K562 treated with DMSO at 1 percent for 48 hours (cell line): ENCODE results near the gene TUBG2. TPM values are rescaled to one million over a fixed set of nuclear protein-coding genes. Genes with fewer than 3 reads are reported as not detected.

Source experiments
- total RNA-seq: library from RNA; unstranded; fragments of 300-600 nt; gene quantifications from 2 replicates; pipeline ENCODE4 v1.2.3, GENCODE V29; 2022; ENCODE audit warnings: low replicate concordance; ENCODE audit errors: extremely low read depth

The TUBG2 gene
- not detected in 2 replicates for total RNA-seq

DNA sequence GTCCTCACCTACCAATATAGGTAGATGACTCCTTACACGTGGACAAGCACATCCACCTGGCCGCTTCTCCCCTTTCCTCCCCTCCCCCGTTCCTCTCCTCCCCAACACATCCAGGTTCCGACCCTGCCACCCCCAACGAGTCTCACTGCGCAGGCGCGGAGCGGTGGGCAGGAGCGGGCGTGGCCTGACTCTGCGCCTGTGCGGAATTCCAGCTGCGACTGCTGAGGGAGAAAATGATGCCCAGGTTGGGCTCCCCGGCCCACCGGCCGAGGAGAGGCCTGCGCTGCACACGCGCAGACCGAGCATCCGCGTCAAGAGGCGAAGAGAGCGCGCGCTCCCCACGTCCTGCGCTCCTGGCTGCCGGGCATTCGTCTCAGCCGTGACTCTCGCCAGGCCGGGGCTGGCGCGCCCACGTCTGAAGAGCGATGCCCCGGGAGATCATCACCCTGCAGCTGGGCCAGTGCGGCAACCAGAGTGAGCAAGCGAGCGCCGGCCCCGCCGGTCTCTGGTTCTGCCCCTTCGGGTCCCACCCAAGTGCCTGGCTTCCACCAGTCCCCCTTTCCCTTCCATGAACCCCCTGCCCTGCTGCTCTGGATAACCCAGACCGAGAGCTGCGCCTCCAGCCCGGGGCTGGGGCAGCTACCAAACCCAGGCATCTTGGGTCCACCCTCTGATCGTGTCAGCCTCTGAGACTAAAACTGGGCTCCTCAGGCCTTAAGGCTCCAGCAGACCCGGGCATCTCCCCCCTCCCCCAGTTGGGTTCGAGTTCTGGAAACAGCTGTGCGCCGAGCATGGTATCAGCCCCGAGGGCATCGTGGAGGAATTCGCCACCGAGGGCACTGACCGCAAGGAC is at the start of gene TUBG2:
TSS of gene TUBG2 (plus strand) at position 206 of the 853 bp plus-strand sequence. CDS start at position 426, 220 bp downstream.

DNA sequence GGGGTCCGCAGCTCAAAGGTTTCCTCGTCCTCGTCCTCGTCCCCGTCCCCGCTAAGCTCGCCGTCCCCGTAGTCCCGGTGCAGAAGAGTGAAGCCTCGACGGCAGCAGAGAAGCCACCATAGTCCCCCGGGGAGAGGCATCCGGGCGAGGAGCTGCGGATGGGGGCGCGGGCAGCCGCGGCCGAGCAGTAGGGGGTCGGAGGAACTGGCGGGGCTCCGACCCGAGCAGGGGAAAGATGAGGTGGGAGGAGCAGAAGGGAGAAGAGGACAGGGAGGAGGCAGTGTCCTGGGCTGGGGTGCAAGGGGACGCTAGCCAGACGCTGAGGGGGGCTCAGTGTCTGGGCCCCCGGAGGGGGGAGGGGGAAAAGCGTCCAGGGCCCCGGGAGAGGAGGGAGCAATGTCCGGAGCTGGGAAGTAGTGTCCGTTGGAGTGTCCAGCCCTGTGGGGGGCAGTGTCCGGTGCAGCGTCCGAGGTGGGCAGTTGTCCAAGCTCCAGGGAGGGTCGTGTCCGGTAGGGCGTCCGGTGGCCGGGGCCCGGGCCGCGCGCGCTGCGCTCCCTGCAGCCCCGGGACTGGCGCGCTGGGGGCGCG is 17.4 kb downstream of the TUBG2 start, which contains the start of gene PLEKHH3:
TSS of gene PLEKHH3 (minus strand) at position 571 of the 588 bp plus-strand sequence. CDS start at position 140, 431 bp downstream.

DNA sequence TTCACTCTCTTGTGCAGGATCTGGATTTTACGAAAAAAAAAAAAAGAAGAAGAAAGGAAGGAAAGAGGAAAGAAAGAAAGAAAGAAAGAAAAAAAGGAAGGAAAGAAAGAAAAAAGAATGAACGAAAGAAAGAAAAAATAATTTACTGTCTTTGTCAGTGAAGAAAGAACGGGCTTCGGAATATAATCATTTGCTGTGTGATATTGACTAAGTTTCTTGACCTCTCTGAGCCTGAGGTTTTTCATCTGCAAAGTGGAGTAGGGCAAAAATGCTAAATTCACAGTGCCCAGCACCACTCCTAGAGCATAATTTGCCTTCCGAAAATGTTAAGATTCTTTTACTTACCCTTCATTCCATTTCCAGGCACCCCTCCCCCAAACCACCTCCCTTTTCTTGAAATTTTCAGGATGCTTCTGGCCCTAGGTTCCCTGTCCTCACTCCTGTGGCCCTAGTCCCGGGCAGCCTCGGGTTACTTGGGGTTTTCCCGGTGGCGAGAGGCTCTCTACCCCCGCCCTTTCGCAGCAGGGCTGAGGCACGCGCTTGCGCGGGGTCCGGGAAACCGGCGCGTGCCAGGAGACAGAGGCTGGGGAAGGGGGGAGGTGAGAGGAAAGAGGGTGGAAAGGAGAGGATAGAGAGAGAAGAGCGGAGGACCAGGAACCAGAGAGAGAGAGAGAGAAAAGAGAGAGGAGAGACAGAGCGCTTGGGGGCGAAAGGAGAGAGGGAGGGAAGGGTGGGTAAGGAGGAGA is 23.1 kb downstream of the TUBG2 start, which contains the start of gene CNTNAP1:
TSS of gene CNTNAP1 (plus strand) at position 556 of the 746 bp plus-strand sequence. CDS start 299 bp downstream, outside the sequence.

Other genes starting within 250 kb of the TUBG2 start
- not detected in 2 replicates for gene CAVIN1, start 236.0 kb upstream of the TUBG2 start, total RNA-seq
- not detected in 2 replicates for gene ATP6V0A1, start 200.4 kb upstream of the TUBG2 start, total RNA-seq
- not detected in 2 replicates for gene NAGLU, start 123.0 kb upstream of the TUBG2 start, total RNA-seq
- not detected in 2 replicates for gene HSD17B1, start 106.4 kb upstream of the TUBG2 start, total RNA-seq
- not detected in 2 replicates for gene COASY, start 97.1 kb upstream of the TUBG2 start, total RNA-seq
- gene MLX, start 92.2 kb upstream of the TUBG2 start, total RNA-seq, result not detected in 2 replicates
- not detected in 2 replicates for gene PSMC3IP, start 81.6 kb upstream of the TUBG2 start, total RNA-seq
- gene RETREG3, start 49.9 kb upstream of the TUBG2 start, total RNA-seq, result not detected in 2 replicates
- not detected in 2 replicates for gene TUBG1, start 49.6 kb upstream of the TUBG2 start, total RNA-seq
- gene PLEKHH3, start 17.7 kb downstream of the TUBG2 start, total RNA-seq, result not detected in 2 replicates
- not detected in 2 replicates for gene CCR10, start 22.6 kb downstream of the TUBG2 start, total RNA-seq
- gene CNTNAP1, start 23.2 kb downstream of the TUBG2 start, total RNA-seq, result not detected in 2 replicates
- not detected in 2 replicates for gene EZH1, start 85.8 kb downstream of the TUBG2 start, total RNA-seq
- gene RAMP2, start 101.9 kb downstream of the TUBG2 start, total RNA-seq, result not detected in 2 replicates
- not detected in 2 replicates for gene VPS25, start 114.2 kb downstream of the TUBG2 start, total RNA-seq
- not detected in 2 replicates for gene WNK4, start 121.3 kb downstream of the TUBG2 start, total RNA-seq
- not detected in 2 replicates for gene COA3, start 139.4 kb downstream of the TUBG2 start, total RNA-seq
- gene CNTD1, start 139.6 kb downstream of the TUBG2 start, total RNA-seq, result not detected in 2 replicates
- gene BECN1, start 165.0 kb downstream of the TUBG2 start, total RNA-seq, result not detected in 2 replicates
- gene PSME3, start 174.1 kb downstream of the TUBG2 start, total RNA-seq, result not detected in 2 replicates
- not detected in 2 replicates for gene AOC2, start 185.3 kb downstream of the TUBG2 start, total RNA-seq
- not detected in 2 replicates for gene AOC3, start 191.9 kb downstream of the TUBG2 start, total RNA-seq
- not detected in 2 replicates for gene G6PC1, start 241.5 kb downstream of the TUBG2 start, total RNA-seq